ENCODE data around the gene PHF21B.
A peak's percentile ranks its signal among the peaks of the same experiment; 100 is the strongest.
"Not testable (repeated sequence)": the region's sequence is repeated elsewhere in the genome, so short reads cannot be mapped to it uniquely, and the experiment has no call there.

PHF21B gene

DNA sequence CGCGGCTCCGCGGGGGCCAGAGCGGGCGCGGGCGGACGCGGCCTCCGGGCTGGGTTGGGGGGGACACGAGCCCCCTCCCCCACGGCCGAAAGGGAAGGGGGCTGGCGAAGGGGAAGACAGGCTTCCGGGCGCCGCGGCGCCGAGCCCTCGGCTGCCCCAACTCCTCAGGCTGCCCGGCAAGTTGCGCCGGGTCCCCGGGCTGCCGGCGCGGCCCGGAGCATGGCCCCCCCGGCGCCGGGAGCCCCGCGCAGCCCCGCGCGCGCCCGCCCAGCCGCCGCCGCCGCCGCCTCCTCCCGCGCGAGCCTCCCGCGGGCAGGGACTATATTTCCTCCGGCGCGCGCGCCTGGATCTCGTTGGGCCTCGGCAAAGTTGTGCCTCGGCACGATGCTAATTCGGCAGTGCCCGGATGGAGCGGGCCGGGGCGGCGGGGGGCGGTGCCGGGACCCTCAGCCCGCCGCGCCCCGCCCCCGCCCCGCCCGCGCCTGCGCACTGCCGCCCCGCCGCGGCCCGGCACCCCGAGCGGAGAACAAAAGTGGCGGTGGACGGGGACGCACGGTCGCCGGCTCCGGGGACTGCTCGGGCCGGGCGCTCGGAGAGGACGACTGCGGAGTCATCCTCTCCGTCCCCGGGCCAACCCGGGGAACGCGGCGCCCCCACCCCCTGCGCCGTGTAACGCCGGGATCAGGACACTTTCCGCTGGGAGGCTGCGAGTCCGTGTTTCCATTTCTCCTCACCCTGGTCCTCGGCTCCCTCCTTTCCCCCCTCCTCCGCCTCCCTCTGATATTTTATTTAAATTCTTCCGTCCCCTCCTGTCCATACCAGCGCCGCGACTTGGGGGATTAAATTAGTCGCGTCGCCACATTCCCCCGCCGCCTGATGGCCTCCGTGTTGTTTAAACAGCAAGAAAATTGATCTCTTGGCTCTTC is at the start of gene PHF21B:
Gene PHF21B, minus strand, starts transcription at position 400 of the 926 bp plus-strand sequence. CDS start 456 bp downstream, outside the sequence.
- peak; percentile 84 for DNase-seq

- DNase-seq, result no peak
These were observed 49.5 kb upstream of the PHF21B start for GRCh38 chr22:45059296-45059695.

GRCh38 chr22:45058622-45058912 is 48.8 kb upstream of the PHF21B start:
- DNase-seq, result no peak

GRCh38 chr22:45055936-45056335 is 46.1 kb upstream of the PHF21B start:
- DNase-seq, result no peak

- no peak for DNase-seq
These were observed 43.8 kb upstream of the PHF21B start for GRCh38 chr22:45053571-45053970.

DNA sequence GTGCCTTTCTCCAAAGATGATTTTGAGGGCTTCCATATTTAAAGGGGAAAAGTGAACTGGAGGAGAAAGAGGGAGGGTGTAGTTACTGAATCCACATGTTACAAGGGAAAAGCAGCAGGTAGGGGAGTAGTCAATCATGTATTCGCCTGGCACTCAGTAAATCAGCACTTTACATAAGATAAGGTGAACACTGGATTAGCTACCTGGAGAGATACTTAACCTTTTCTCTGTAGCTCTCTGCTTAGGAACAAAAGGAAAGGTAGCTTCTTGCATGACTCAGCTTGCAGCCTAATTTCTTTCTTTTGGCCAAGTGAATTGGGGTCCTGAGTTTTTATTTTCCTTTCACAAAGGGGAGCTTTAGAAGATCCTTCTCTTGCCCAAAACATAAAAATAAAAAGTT is 43.3 kb upstream of the PHF21B start:
- no peak for DNase-seq

GRCh38 chr22:45052665-45053064 is 42.9 kb upstream of the PHF21B start:
- not testable (repeated sequence) for DNase-seq

- DNase-seq, result no peak
These were observed 42.1 kb upstream of the PHF21B start for GRCh38 chr22:45051946-45052345.

GRCh38 chr22:45051419-45051818 is 41.6 kb upstream of the PHF21B start:
- DNase-seq, result no peak

DNA sequence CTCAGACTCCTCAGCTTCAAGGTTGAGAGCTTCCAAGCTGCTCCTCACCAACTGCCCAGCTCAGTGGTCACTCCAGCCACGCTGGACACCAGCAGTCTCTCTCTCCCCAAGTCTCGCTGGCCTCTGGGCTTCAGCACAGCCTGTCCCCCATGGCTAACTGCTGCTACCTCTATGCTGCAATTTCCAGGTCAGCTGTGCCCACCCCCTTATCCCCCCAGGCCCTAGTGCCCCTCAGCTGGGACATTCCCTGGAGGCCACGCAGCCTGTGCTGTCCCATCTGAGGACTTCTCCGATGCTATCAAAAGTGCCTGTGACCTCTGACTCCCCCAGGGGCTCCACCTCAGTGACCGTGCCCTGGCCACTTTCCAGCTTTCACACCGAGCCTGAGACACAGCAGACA is 37.5 kb upstream of the PHF21B start:
- no peak for DNase-seq

GRCh38 chr22:45045208-45045607 is 35.4 kb upstream of the PHF21B start:
- no peak for DNase-seq

DNA sequence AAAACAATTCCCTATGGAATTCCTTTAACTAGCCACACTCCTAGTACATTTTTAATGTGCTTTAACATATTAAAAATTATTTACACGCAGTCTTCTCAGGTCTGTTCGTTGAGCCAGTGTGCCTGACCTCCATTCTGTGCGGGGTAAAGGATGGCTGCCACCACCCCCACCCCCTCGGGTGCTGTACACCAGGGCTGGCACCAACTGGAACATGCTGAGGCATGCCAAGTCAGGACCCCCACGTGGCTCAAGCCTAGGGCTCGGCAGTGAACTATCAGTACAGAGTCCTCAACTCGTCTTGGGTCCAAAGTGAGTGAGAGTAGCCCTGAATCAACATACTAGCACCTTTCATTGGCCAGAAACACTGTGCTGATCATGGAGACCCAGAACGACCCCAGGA is 32.5 kb upstream of the PHF21B start:
- DNase-seq, result no peak

DNA sequence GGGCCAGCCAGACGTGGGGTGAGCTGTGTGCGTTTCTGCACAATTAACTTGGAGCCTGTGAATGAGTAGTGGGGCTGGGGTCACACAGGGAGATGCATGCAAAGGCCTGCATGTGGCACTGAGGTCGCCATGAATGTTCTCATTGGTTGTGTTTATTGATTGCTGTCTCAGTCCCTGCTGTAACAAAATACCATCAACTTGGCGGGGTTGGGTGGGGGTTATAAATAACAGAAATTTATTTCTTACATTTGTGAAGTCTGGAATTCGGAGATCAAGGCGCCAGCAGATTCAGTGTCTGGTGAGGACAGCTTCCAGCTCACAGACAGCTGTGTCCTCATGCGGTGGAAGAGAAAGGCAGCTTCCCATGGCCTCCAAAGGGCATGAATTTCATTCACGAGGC is 29.3 kb upstream of the PHF21B start:
- no peak for DNase-seq

- DNase-seq, result no peak
These were observed 26.3 kb upstream of the PHF21B start for GRCh38 chr22:45036154-45036553.

- no peak for DNase-seq
These were observed 25.0 kb upstream of the PHF21B start for GRCh38 chr22:45034821-45035220.

GRCh38 chr22:45034156-45034555 is 24.4 kb upstream of the PHF21B start:
- no peak for DNase-seq

GRCh38 chr22:45033136-45033535 is 23.3 kb upstream of the PHF21B start:
- no peak for DNase-seq

- DNase-seq, result no peak
These were observed 22.0 kb upstream of the PHF21B start for GRCh38 chr22:45031629-45032403.

GRCh38 chr22:45029501-45029900 is 19.7 kb upstream of the PHF21B start:
- peak; percentile 8 for DNase-seq

GRCh38 chr22:45026511-45026910 is 16.7 kb upstream of the PHF21B start:
- no peak for DNase-seq

GRCh38 chr22:45023431-45023830 is 13.6 kb upstream of the PHF21B start:
- DNase-seq, result no peak

- DNase-seq, result no peak
These were observed 10.3 kb upstream of the PHF21B start for GRCh38 chr22:45019861-45020655.

GRCh38 chr22:45014654-45015053 is 4.8 kb upstream of the PHF21B start:
- no peak for DNase-seq
